IMR-90 (cell line): ENCODE measurements around the gene CDCP2. TPM values are rescaled to one million over a fixed set of nuclear protein-coding genes. Genes with fewer than 3 reads are reported as not detected.

ENCODE experiments used
- ATAC-seq: fragments of 200-7000 bp; cut with Tn5 transposase; 2 replicates; pipeline ENCODE4 v1.9.1; 2020; ENCODE audit warnings: low read depth, mild to moderate bottlenecking, moderate library complexity
- BruUV-seq: library from RNA; stranded (reverse); fragments of 400-500 nt; replicated peaks from 2 replicates; lab custom pipeline; 2021; lab: Mats Ljungman, UMichigan
- CTCF ChIA-PET: fragments of 300-600 bp; formaldehyde crosslinking; extraction: SDS; loops from one replicate; lab custom pipeline; 2021; ENCODE audit warnings: antibody characterized with exemption; lab: Yijun Ruan, JAX
- POLR2A ChIA-PET: fragments of 300-600 bp; sonication (Branson Sonifier 250); formaldehyde crosslinking; loops from one replicate; lab custom pipeline; 2022; ENCODE audit warnings: antibody characterized with exemption; ENCODE audit not compliant: unreplicated experiment; lab: Charles Lee
- DNase-seq: peaks from one replicate; pipeline ENCODE4 v3.0.0; 2013
- H2AFZ ChIP-seq: replicated peaks from 2 replicates; pipeline ENCODE3; 2013; ENCODE audit warnings: low read length, mild to moderate bottlenecking; ENCODE audit not compliant: poor library complexity
- H2AK5ac ChIP-seq: 2 replicates; pipeline ENCODE4 v1.6.1; 2013; ENCODE audit warnings: low read depth, low read length, inconsistent platforms
- H2AK9ac ChIP-seq: replicated peaks from 2 replicates; pipeline ENCODE3; 2013; ENCODE audit warnings: mild to moderate bottlenecking, low read depth, low read length, moderate library complexity; ENCODE audit not compliant: poor library complexity
- H2BK120ac ChIP-seq: 2 replicates; pipeline ENCODE4 v1.6.1; 2013; ENCODE audit warnings: low read depth, low read length, inconsistent platforms
- H2BK15ac ChIP-seq: 3 replicates; pipeline ENCODE4 v1.6.1; 2013; ENCODE audit warnings: low read depth, low read length, inconsistent platforms
- H2BK20ac ChIP-seq: 2 replicates; pipeline ENCODE4 v1.6.1; 2013; ENCODE audit warnings: low read depth, mild to moderate bottlenecking, inconsistent platforms, low read length, moderate library complexity
- H2BK5ac ChIP-seq: 2 replicates; pipeline ENCODE4 v1.6.1; 2013; ENCODE audit warnings: mild to moderate bottlenecking, low read depth, low read length, inconsistent platforms; ENCODE audit not compliant: poor library complexity, severe bottlenecking
- H3K14ac ChIP-seq: replicated peaks from 2 replicates; pipeline ENCODE4 v1.6.1; 2013; ENCODE audit warnings: low read depth, low read length, inconsistent platforms
- H3K18ac ChIP-seq: 2 replicates; pipeline ENCODE4 v1.6.1; 2013; ENCODE audit warnings: low read depth, low read length, control low read depth
- H3K23ac ChIP-seq: 2 replicates; pipeline ENCODE4 v1.6.1; 2013; ENCODE audit warnings: low read depth, low read length, inconsistent platforms
- H3K27ac ChIP-seq: 2 replicates; pipeline ENCODE4 v1.5.1; 2013; ENCODE audit warnings: mild to moderate bottlenecking, control low read depth, low read length; ENCODE audit not compliant: insufficient read depth
- H3K27me3 ChIP-seq: 2 replicates; pipeline ENCODE4 v1.6.1; 2013; ENCODE audit warnings: low read length; ENCODE audit not compliant: control insufficient read depth, insufficient read depth
- H3K36me3 ChIP-seq: 2 replicates; pipeline ENCODE4 v1.6.1; 2013; ENCODE audit warnings: low read length, mixed read lengths; ENCODE audit not compliant: control insufficient read depth, insufficient read depth
- H3K4ac ChIP-seq: 2 replicates; pipeline ENCODE4 v1.6.1; 2013; ENCODE audit warnings: low read depth, low read length, inconsistent platforms
- H3K4me1 ChIP-seq: 2 replicates; pipeline ENCODE4 v1.6.1; 2013; ENCODE audit warnings: low read length, mixed read lengths; ENCODE audit not compliant: control insufficient read depth, insufficient read depth
- H3K4me2 ChIP-seq: 2 replicates; pipeline ENCODE4 v1.6.1; 2013; ENCODE audit warnings: low read depth, mild to moderate bottlenecking, control low read depth, low read length, moderate library complexity
- H3K4me3 ChIP-seq: 2 replicates; pipeline ENCODE4 v1.5.1; 2013; ENCODE audit warnings: low read depth, mild to moderate bottlenecking, control low read depth, low read length, moderate library complexity; ENCODE audit not compliant: insufficient read depth
- H3K56ac ChIP-seq: 2 replicates; pipeline ENCODE4 v1.6.1; 2013; ENCODE audit warnings: low read length, inconsistent platforms; ENCODE audit not compliant: insufficient read depth; ENCODE audit errors: extremely low read depth
- H3K79me1 ChIP-seq, 2 experiments: 2 replicates each; pipeline ENCODE4 v1.6.1; 2013; ENCODE audit warnings: low read length in 2 of 2, inconsistent platforms in 1 of 2, low read depth in 1 of 2
- H3K9ac ChIP-seq: 2 replicates; pipeline ENCODE4 v1.6.1; 2013; ENCODE audit warnings: low read depth, low read length, control low read depth
- H3K9me1 ChIP-seq: 2 replicates; pipeline ENCODE4 v1.6.1; 2013; ENCODE audit warnings: low read length, inconsistent platforms; ENCODE audit not compliant: insufficient read depth
- H3K9me3 ChIP-seq: 2 replicates; pipeline ENCODE4 v1.6.1; 2013; ENCODE audit warnings: low read length; ENCODE audit not compliant: control insufficient read depth, insufficient read depth
- H4K20me1 ChIP-seq: 2 replicates; pipeline ENCODE4 v1.6.1; 2013; ENCODE audit warnings: low read length, inconsistent platforms; ENCODE audit not compliant: insufficient read depth
- H4K5ac ChIP-seq: 2 replicates; pipeline ENCODE4 v1.6.1; 2013; ENCODE audit warnings: mild to moderate bottlenecking, low read depth, low read length, control low read depth
- H4K8ac ChIP-seq, 2 experiments: 2 replicates each; pipeline ENCODE4 v1.6.1; 2013; ENCODE audit warnings: low read depth in 2 of 2, low read length in 2 of 2, control low read depth in 1 of 2, inconsistent platforms in 1 of 2
- H4K91ac ChIP-seq: 2 replicates; pipeline ENCODE4 v1.6.1; 2013; ENCODE audit warnings: low read depth, low read length, inconsistent platforms; ENCODE audit not compliant: insufficient read depth
- CHD1 ChIP-seq: IDR thresholded peaks from 2 replicates; pipeline ENCODE4 v1.6.1; 2012; ENCODE audit warnings: low read depth, low read length, improper control_type of control experiment
- FOS ChIP-seq: fragments of 150-350 bp; IDR thresholded peaks from 2 replicates; pipeline ENCODE4 v1.6.1; 2016; ENCODE audit warnings: low read depth, low read length
- NFE2L2 ChIP-seq: fragments of 150-350 bp; IDR thresholded peaks from 2 replicates; pipeline ENCODE4 v1.6.1; 2016; ENCODE audit warnings: low read depth, mild to moderate bottlenecking, low read length
- POLR2A ChIP-seq: IDR thresholded peaks from 2 replicates; pipeline ENCODE4 v1.6.1; 2012; ENCODE audit warnings: mild to moderate bottlenecking, low read depth, low read length
- WGBS, 2 experiments: methylation state at CpG; one replicate each; pipeline versions ENCODE4 v1.1.5 to v1.1.7; 2013; ENCODE audit warnings: missing lambda C conversion rate in 2 of 2; ENCODE audit not compliant: insufficient read length in 1 of 2; ENCODE audit errors: extremely low coverage in 2 of 2; 5-methylcytosine and 5-hydroxymethylcytosine counted together
- dilution Hi-C: fragments of 300-500 bp; cut with HindIII; formaldehyde crosslinking; loops from one replicate; pipeline ENCODE4 v1.14.3; 2018; ENCODE audit warnings: low sequenced_read_pairs; ENCODE audit not compliant: unreplicated experiment
- in situ Hi-C: fragments of 300-500 bp; cut with MboI; formaldehyde crosslinking; loops from 3 replicates; pipeline ENCODE4 v1.14.3; 2019; ENCODE audit warnings: low sequenced_read_pairs, inconsistent platforms, mixed read lengths
- intact Hi-C: fragments of 100-400 bp; cut with micrococcal nuclease; formaldehyde crosslinking; loops from 2 replicates; pipeline ENCODE4 v1.10.0; 2022
- polyA plus RNA-seq, 3 experiments: library from polyadenylated mRNA; depleted of rRNA; stranded (reverse); fragments of >200 nt; gene quantifications; 2 replicates each; pipeline ENCODE4 v1.2.3, GENCODE V29; 2012; ENCODE audit warnings: low replicate concordance in 1 of 3
- total RNA-seq: library from RNA; depleted of rRNA; stranded (reverse); fragments of >200 nt; gene quantifications from 2 replicates; pipeline ENCODE4 v1.2.3, GENCODE V29; 2012

Gene CDCP2
- total and polyA plus RNA-seq, 2 of the 4 experiments (the other 2 are of a cell fraction), result not detected

DNA sequence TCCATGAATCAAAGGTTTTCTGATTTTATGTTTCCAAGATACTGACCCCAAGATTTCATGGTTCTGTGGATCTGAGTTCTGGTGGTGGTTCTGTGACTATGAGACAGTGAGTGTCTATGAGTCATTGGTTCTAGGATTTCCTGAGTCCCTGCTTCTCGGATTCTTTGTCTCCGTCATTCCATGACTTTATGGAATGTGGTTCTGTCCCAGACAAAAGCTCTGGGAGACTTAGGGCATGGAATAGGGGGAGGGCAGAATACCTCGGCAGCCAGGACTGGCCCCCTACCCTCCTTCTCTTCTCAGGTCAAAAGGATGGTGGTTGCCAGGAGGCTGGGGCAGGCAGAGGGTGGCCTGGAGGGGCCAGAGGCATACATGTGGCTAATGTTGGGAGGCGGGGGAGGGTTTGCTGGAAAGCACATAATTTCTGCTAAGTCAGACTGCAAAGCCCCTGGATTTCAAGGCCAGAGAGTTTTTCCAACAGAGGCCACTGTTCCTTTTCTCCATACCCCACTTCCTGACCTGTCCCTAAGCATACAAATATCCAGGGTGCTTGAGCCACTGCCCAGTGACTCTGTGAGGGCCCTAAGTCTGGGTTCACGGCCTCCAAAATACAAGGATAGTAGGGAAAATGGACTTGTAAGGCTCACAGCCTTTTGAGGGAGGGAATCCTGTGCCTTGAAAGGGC is 17.2 kb downstream of the CDCP2 start:
- dilution Hi-C loops (no loop called here), intact Hi-C loops (no loop called here), in situ Hi-C loops (no loop called here)
- H4K5ac ChIP-seq, result peak overlapping the region; percentile 80
- H3K27me3 ChIP-seq, result no peaks in the 10 kb centered on the region
- H3K14ac ChIP-seq, result peak overlapping the region; percentile 74
- no peaks in the 10 kb centered on the region for H3K9me3 ChIP-seq
- peak overlapping the region; percentile 18 for H2AK5ac ChIP-seq
- H3K4ac ChIP-seq, result peak overlapping the region; percentile 75
- no peak overlapping the region; the same call in 1 of the 2 replicates for H3K9ac ChIP-seq
- peak overlapping the region; percentile 48 for H3K27ac ChIP-seq
- ChIA-PET POLR2A (interaction anchor here (0.6 kb wide), 1 partner anchor 544 kb away, joined by 5 read pairs; no protein-coding TSS in a partner anchor), CTCF (no interaction called here)
- peak overlapping the region; percentile 86 for H2AFZ ChIP-seq
- peak overlapping the region; percentile 61 for H2BK5ac ChIP-seq
- H2BK15ac ChIP-seq, result peak overlapping the region; percentile 85; the same call in 2 of the 3 replicates
- H3K9me1 ChIP-seq, result peaks cover 19% of the 10 kb centered on the region
- WGBS, 2 experiments, result no CpG with 5 or more reads among the region's 5 CpGs
- peak overlapping the region; percentile 55 for H2AK9ac ChIP-seq
- H3K23ac ChIP-seq, result peak overlapping the region; percentile 18; the same call in 1 of the 2 replicates
- peak overlapping the region; percentile 89 for H2BK120ac ChIP-seq
- peak overlapping the region; percentile 37 for H2BK20ac ChIP-seq
- DNase-seq (peak; percentile 61), ATAC-seq (peak; percentile 71)
- H4K8ac ChIP-seq, result peak overlapping the region; percentile 37 to 76; a peak in 3 of 4 replicates
- H3K4me3 ChIP-seq, result no peak overlapping the region
- 0 out of 2 replicates have a peak overlapping the region, but pooled peaks have one; percentile 10 for H3K4me2 ChIP-seq
- peak overlapping the region; percentile 51 for H3K18ac ChIP-seq
- H4K91ac ChIP-seq, result peak overlapping the region; percentile 67
- BruUV-seq, result no TSS peak
- H3K4me1 ChIP-seq, result peaks cover 22% of the 10 kb centered on the region
- TF ChIP-seq POLR2A (no peak; the same call in 1 of the 2 replicates), NFE2L2 (0 out of 2 replicates have a peak, but pooled peaks have one; percentile 12), FOS (peak; percentile 62; the same call in 1 of the 2 replicates), CHD1 (no peak)
- no peaks in the 10 kb centered on the region for H4K20me1 ChIP-seq
- H3K79me1 ChIP-seq, result no peaks in the 10 kb centered on the region
- peak overlapping the region; percentile 50; the same call in 1 of the 2 replicates for H3K56ac ChIP-seq
- H3K36me3 ChIP-seq, result no peaks in the 10 kb centered on the region
